Nucleus accumbens (tissue), 56 donors: Measurements from ENCODE around the gene AHDC1.
"Not testable (repeated sequence)": the region's sequence is repeated elsewhere in the genome, so short reads cannot be mapped to it uniquely, and the experiment has no call there.

Source experiments
- DNase-seq, 56 donors: peaks; one replicate each; lab custom pipeline; 2025; lab: John Stamatoyannopoulos, UW

The AHDC1 gene

GRCh38 chr1:27542463-27543273 lies 61.3 kb downstream of the AHDC1 start:
- peak in 2 of 56 donors; percentile 15 to 18 for DNase-seq

GRCh38 chr1:27539901-27540861 lies 63.8 kb downstream of the AHDC1 start:
- DNase-seq, result no peak

- no peak for DNase-seq
Measured at GRCh38 chr1:27538793-27539192, 65.2 kb downstream of the AHDC1 start.

- not testable (repeated sequence) for DNase-seq
Measured at GRCh38 chr1:27538305-27538676, 65.7 kb downstream of the AHDC1 start.

- DNase-seq, result peak in 50 of 56 donors; percentile 22 to 86 (median 57)
Measured at GRCh38 chr1:27536767-27537166, 67.2 kb downstream of the AHDC1 start.

- peak in 37 of 56 donors; percentile 12 to 78 (median 40) for DNase-seq
Measured at GRCh38 chr1:27536010-27536757, 67.8 kb downstream of the AHDC1 start.

- no peak for DNase-seq
Measured at GRCh38 chr1:27535386-27535785, 68.6 kb downstream of the AHDC1 start.

GRCh38 chr1:27531959-27532685 lies 71.8 kb downstream of the AHDC1 start:
- DNase-seq, result no peak

GRCh38 chr1:27530192-27530591 lies 73.8 kb downstream of the AHDC1 start:
- no peak for DNase-seq

- no peak for DNase-seq
Measured at GRCh38 chr1:27529704-27530018, 74.3 kb downstream of the AHDC1 start.

- peak in 44 of 56 donors; percentile 22 to 85 (median 60) for DNase-seq
Measured at GRCh38 chr1:27528818-27529703, 74.9 kb downstream of the AHDC1 start.

- DNase-seq, result peak in 41 of 56 donors; percentile 17 to 79 (median 52)
Measured at GRCh38 chr1:27527890-27528817, 75.8 kb downstream of the AHDC1 start.

- peak in 25 of 56 donors; percentile 12 to 68 (median 36) for DNase-seq
Measured at GRCh38 chr1:27527223-27527889, 76.6 kb downstream of the AHDC1 start.

GRCh38 chr1:27526569-27527222 lies 77.2 kb downstream of the AHDC1 start:
- DNase-seq, result peak in 5 of 56 donors; percentile 21 to 62 (median 49)

GRCh38 chr1:27525296-27526272 lies 78.4 kb downstream of the AHDC1 start:
- DNase-seq, result peak in 31 of 56 donors; percentile 9 to 61 (median 29)
